SK-N-SH (cell line): ENCODE results near the gene ERCC6L. TPM values are rescaled to one million over a fixed set of nuclear protein-coding genes. Genes with fewer than 3 reads are reported as not detected.

Source experiments
- polyA plus RNA-seq, 3 experiments: library from polyadenylated mRNA; depleted of rRNA; stranded (reverse); fragments of >200 nt; gene quantifications; 2 replicates each; pipeline ENCODE4 v1.2.3, GENCODE V29; 2012
- small RNA-seq, 7 experiments: library from RNA; depleted of rRNA; stranded (forward); fragments of <200 nt; gene quantifications; one replicate each; pipeline ENCODE3, GENCODE V24; 2012

The ERCC6L gene
- polyA plus RNA-seq, 1 of the 3 experiments (the other 2 are of a cell fraction), result 1.5 TPM

Small RNAs within 50 kb of the gene (small RNA-seq; reads per million reads assigned to genes)
- gene RF00019, result 0 reads per million in 7 experiments

Other genes with a start within 250 kb of the ERCC6L start
- 1.5 and 1.8 TPM in 2 replicates for gene RTL5, start 107.1 kb downstream of the ERCC6L start, polyA plus RNA-seq (2012; rRNA removed)
- gene PIN4, start 57.3 kb downstream of the ERCC6L start, polyA plus RNA-seq (2012; rRNA removed), result 22.3 and 29.8 TPM in 2 replicates
- gene RPS4X, start 38.2 kb upstream of the ERCC6L start, polyA plus RNA-seq (2012; rRNA removed), result 2,440 and 2,716 TPM in 2 replicates
- gene CITED1, start 66.9 kb upstream of the ERCC6L start, polyA plus RNA-seq (2012; rRNA removed), result 0.41 and 0.44 TPM in 2 replicates